Measurements from ENCODE around the gene TMEM255B.

- no peak for TF ChIP-seq CTCF (IDR thresholded peaks at IDR 0.05)
- TF ChIP-seq, protein P1, sequence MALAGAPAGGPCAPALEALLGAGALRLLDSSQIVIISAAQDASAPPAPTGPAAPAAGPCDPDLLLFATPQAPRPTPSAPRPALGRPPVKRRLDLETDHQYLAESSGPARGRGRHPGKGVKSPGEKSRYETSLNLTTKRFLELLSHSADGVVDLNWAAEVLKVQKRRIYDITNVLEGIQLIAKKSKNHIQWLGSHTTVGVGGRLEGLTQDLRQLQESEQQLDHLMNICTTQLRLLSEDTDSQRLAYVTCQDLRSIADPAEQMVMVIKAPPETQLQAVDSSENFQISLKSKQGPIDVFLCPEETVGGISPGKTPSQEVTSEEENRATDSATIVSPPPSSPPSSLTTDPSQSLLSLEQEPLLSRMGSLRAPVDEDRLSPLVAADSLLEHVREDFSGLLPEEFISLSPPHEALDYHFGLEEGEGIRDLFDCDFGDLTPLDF (CRISPR knock-in tag; IDR thresholded peaks at IDR 0.05) = no peak
- no peak for TF ChIP-seq TEAD4 (CRISPR knock-in tag; IDR thresholded peaks at IDR 0.05)
- no peak for TF ChIP-seq USF2 (CRISPR knock-in tag; IDR thresholded peaks at IDR 0.05)
- TF ChIP-seq, protein P2, sequence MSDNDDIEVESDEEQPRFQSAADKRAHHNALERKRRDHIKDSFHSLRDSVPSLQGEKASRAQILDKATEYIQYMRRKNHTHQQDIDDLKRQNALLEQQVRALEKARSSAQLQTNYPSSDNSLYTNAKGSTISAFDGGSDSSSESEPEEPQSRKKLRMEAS (CRISPR knock-in tag; IDR thresholded peaks at IDR 0.05) = no peak
- TF ChIP-seq SP1 (CRISPR knock-in tag; conservative IDR thresholded peaks at IDR 0.05) = no peak
- TF ChIP-seq, protein P3, sequence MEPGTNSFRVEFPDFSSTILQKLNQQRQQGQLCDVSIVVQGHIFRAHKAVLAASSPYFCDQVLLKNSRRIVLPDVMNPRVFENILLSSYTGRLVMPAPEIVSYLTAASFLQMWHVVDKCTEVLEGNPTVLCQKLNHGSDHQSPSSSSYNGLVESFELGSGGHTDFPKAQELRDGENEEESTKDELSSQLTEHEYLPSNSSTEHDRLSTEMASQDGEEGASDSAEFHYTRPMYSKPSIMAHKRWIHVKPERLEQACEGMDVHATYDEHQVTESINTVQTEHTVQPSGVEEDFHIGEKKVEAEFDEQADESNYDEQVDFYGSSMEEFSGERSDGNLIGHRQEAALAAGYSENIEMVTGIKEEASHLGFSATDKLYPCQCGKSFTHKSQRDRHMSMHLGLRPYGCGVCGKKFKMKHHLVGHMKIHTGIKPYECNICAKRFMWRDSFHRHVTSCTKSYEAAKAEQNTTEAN (CRISPR knock-in tag; IDR thresholded peaks at IDR 0.05) = no peak
- TF ChIP-seq OVOL2 (CRISPR knock-in tag; IDR thresholded peaks at IDR 0.05; ENCODE audit: borderline replicate concordance) = no peak
- no peak for TF ChIP-seq MLX (CRISPR knock-in tag; IDR thresholded peaks at IDR 0.05)
- no peak for TF ChIP-seq IRF2 (CRISPR knock-in tag; IDR thresholded peaks at IDR 0.05; ENCODE audit: borderline replicate concordance, low read depth)
- TF ChIP-seq E2F4 (CRISPR knock-in tag; IDR thresholded peaks at IDR 0.05; ENCODE audit: borderline replicate concordance, low read depth) = no peak
- TF ChIP-seq NR2C2 (CRISPR knock-in tag; IDR thresholded peaks at IDR 0.05) = no peak
- TF ChIP-seq JAZF1 (CRISPR knock-in tag; IDR thresholded peaks at IDR 0.05) = no peak
- no peak for TF ChIP-seq ZNF138 (CRISPR knock-in tag; conservative IDR thresholded peaks at IDR 0.05)
These were observed 89.6 kb downstream of the TMEM255B start for GRCh38 chr13:113848431-113849260.
